Hepatic stellate cell (primary cell): ENCODE results near the gene ARHGAP22.

ENCODE experiments used
- DNase-seq: peaks from one replicate; pipeline ENCODE4 v3.0.0; 2011; ENCODE audit warnings: low spot score

ARHGAP22 gene

DNA sequence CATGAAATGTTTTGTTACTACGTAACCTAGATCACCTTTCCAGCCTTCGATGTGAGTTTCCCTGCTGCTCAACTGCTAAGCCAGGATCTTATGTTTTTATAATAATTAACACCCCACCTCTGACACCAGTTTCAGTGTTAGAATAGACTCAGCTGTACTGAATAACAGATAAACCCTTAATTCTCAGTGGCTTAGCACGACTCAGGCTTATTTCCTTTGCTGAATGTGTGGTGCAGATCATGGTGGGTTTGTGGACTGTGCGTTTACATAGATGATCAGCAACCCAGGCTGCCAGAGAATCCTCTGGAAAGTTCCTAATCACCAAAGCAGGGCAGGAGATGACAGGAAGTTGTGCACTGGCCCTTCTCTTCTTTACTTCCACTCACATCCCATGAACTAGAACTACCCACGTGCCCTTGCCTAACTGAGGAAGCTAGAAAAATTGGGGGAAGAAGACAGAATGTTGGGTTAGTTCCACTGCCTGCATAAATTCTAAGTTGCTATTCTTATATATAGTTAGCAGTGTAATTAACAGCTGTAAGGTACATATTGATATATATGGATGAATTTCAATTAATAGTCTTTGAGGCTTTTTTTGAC is 186.6 kb downstream of the ARHGAP22 start:
- no peak for DNase-seq

DNA sequence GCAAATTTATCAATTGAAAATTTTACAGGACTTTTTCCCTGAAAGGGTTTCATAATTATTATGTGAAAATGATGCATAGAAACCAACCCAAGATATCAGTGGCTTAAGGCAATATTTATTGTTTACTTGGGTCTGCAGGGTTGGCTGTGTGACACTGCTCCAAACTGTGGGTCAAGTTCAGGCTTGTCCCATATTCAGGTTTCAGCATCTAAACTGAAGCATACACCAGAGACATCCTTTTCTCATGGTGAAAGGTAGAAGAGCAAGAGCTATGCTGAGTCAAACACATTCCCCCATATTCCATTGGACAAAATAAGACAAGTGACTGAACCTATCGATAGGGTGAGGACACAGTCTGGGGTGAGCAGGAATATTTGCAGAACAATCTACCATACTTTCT is 187.5 kb downstream of the ARHGAP22 start:
- no peak for DNase-seq

DNA sequence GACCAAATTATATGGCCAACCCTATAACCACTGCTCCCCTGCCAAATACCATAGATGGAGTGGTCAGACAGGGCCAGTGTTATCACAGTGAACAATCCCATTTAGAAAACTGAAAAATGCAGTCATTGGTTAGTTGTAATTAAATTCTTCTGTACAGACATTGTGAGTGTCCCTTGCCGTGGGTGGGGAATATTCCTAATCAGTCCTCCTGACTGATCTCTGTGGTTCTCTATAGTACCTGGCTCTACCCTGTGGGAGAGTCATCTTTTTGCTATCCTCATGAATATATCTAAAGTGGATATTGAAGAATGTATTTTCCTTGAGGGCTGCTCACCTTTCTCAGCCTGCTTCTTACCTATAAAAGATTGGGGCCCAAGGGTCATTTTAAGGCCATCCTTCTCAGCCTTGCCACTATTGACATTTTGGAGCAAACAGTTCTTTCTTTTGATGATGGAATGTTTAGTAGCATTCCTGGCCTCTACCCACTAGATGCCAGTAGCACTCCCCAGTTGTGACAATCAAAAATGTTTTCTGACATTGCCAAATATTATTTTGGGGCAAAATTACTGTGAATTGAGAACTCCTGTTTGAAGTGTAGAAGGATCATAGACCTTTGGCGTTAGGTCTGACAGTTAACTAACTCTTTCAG is 188.2 kb downstream of the ARHGAP22 start:
- no peak for DNase-seq

DNA sequence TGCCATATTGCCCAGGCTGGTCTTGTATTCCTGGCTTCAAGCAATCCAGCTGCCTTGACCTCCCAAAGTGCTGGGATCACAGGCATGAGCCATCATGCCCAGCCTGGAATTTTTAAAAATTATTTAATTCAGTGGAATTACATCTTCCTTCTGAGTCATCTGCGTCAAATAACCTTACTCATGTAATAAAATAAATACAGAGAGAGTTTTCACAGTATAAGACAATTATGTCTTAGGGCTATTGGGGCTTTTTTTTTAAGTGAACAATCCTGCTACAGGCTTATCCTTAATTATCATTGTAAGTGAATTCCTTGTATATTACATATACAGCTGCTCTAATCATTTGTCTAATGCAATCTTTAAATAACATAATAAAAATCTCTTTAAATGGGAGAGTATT is 190.1 kb downstream of the ARHGAP22 start:
- peak; percentile 14 for DNase-seq

DNA sequence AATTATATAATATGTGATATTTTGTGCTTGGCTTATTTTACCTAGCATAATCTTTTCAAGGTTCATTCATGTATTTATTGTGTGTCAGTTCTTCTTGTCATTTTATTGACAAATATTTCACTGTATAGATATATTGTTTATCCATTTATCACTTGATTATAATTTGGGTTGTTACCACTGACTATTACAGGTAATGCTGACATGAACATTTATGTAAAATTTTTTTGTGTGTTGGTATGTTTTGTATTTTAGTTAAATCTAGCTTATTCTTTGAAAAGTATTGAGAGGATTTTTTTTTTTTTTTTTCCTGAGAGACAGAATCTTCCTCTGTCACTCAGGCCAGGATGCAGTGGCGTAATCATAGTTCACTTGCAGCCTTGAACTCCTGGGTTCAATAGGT is 190.7 kb downstream of the ARHGAP22 start:
- no peak for DNase-seq

DNA sequence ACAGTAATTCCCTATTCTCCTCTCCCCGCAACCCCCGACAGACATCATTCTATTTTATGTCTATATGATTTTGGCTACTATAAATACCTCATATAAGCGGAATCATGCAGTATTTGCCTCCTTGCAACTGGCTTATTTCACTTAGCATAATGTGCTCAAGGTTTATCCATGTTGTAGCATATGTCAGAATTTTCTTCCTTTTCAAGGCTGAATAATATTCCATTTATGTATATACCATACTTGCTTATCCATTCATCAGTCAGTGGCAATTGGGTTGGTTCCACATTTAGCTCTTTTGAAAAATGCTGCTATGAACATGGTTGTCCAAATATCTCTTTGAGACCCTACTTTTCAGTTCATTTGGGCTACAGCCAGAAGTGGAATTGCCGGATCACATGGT is 191.9 kb downstream of the ARHGAP22 start:
- DNase-seq: no peak

DNA sequence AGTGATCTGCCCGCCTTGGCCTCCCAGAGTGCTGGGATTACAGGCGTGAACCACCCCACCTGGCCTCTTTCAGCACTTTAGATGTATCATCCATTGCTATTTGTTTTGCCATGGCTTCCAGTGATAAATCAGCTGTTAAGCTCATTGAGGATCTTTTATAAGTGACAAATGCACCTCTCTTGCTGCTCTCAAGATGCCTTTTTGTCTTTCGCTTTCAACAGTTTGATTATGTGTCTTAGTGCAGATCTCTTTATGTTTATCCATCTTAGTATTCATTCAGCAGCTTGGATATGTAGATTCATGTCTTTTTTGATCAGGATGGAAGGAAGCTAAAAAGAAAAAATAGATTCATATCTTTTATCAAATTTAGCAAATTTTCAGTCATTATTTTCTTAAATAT is 192.8 kb downstream of the ARHGAP22 start:
- DNase-seq: no peak

DNA sequence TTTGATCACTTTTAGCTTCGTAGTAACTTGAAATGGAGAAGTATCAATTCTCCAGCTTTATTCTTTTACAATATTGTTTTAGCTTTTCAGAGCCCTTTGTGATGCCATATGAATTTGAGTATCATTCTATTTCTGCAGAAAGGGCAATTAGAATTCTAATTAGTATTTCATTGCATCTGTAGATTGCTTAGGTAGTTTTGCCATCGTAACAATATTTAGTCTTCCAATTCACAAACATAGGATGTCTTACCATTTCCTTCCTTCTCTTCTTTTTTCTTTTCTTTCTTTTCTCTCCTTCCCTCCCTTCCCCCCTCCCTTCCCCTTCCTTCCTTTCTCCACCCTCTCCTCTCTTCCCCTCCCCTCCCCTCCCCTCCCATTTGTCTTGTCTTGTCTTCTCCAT is 193.4 kb downstream of the ARHGAP22 start:
- DNase-seq: no peak

DNA sequence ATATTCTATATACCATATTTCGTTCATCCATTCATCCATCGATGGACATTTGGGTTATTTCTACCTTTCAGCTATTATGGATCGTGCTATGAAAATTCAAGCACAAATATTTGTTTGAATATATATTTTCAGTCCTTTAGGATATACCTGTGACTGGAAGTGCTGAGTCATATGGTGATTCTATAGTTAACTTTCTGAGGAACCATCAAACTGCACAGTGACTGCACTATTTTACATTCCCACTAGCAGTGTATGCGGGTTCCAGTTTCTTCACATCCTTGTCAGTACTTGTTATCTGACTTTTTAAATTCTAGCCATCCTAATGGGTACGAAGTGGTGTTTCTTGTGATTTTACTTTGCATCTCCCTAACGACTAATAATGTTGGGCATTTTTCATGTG is 194.4 kb downstream of the ARHGAP22 start:
- DNase-seq: no peak

DNA sequence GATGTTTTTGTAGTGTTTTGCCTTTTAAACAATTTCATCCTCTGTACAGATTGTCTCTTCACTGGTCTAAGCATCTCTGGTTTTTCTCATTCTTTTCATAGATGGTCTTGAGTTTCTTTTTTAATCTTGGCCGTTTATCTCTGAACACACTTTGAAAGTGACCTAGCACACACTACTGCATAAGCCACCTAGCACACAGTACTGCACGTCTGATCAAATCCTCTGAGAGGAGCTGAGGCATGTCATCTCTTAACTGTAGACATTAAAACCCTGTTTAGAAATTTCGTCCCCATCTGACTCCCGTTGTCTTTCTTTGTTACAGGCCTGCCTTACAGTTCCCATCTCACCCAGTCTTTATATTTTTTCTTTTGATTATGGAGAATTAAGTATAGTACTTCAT is 198.2 kb downstream of the ARHGAP22 start:
- no peak for DNase-seq

DNA sequence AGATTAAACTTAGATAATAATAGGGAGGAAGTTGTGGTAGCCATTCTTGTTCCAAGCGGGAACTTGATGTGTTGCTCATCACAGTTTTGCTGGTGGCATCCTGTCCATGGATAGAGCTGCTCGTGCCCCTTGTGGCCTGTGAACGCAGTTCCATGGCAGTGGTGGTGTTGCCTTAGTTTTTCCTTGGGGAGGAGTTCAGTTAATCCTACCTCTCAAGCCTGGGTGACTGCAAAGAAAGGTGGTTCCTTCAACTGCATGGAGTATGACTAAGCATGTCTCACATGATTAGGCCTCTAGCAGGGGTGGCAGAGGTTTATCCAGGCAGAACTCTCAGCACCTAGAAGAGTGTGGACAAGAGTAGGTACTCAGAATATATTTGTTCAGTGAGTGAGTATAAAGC is 198.7 kb downstream of the ARHGAP22 start:
- DNase-seq: no peak

DNA sequence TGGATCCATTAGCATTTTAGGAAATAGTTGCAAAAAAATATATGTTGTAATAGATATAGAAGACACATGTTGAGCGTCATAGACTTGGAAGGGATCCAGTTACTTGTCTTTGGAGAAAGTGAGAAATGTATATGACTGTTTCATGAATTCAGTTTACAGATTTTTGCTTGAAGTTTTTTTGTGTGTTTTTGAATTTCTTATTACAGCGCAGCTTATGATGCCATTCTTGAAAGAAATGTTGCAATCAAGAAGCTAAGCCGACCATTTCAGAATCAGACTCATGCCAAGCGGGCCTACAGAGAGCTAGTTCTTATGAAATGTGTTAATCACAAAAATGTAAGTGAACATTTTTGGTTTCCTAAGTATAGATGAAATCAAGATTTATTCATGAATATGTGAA is 200.2 kb downstream of the ARHGAP22 start:
- no peak for DNase-seq

DNA sequence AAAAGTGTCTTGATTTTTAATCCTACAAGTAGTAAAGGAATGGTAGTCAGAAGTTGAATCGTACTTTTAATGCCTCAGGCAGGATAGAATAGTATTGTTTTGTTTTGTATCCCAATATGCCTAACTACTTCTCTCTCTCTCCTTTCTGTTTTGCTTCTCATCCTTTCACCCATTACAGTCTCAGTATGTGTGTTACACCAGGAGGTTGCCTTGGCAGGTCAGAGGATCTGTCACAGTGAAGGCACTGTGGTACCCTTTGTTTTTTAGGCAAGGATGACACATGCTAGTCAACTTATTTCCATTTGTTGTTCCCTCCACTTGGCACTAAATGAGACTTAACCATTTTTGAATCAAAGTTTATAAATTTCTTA is 204.0 kb downstream of the ARHGAP22 start:
- DNase-seq: no peak

DNA sequence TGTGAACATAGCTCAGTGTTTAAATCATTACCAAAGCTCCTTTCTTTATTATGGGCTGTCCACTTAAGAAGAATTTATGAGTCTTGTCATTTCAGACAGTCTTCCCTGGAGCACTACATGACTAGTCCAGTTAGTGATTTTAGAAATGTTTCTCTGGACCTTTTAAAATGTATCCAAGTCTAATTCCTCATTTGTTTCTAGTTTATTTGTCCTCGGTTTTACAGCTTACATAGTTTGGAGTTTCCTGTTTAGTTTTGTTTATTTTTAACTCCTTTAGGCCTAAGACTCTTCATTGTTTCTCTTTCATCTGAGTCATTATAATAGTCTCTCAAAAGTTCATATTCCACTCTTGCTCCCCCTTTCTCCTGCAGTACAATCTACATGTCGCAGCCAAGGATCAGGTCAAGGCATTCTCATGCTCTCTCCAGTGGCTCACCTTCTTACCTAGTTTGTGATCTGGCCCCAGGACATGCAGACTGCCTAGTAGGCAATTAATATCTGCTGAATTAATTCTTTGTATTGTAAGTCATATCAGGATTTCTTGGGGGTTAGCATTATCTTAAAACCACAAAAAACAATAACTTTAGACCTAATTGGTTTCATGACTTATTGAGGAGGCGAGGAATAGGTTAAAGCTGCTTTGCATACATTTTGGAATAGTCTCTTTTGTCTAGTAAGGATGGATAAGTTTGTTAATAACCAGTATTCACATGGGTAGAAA is 204.6 kb downstream of the ARHGAP22 start:
- no peak for DNase-seq

DNA sequence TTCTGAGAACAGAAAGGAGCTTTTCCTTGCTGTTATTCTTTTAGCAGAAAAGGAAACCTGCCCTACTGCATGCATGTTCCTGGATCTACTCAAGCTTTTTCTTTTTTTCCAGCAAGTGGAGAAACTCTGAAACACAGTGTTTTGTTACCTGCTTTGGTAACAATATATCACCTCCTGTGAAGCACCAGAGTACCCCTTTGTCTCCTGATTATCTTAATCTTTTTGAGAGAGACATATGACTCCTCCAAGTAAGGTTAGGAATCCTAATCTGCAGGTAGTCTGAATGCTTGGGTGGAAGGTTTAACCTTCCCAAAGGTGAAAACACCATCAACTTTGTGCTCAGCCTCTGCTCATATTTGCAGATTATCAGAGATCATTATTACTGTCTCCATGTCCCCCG is 205.3 kb downstream of the ARHGAP22 start:
- no peak for DNase-seq

DNA sequence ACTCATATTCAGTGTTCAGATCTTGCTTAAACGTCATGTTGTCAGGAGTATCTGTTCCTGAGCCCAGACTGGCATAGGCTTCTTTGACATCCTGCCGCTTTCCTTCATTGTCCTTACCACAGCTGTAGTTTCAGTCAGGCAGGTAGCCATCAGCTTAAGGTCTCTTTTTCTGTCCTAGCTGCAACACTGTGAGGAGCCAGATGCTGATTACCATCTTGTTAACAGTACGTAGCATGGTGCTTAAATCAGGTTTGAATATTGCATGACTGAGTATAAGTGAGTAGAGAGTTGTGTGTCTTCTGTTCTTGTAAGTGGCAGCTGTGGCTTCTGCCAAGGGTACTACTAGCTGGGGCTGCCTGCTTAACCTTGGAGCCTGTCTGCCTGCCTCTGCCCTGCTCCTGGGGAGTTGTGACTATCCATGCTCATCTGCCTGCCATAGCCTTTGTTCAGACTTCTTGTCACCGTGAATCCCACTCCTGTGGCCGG is 205.8 kb downstream of the ARHGAP22 start:
- DNase-seq: no peak

DNA sequence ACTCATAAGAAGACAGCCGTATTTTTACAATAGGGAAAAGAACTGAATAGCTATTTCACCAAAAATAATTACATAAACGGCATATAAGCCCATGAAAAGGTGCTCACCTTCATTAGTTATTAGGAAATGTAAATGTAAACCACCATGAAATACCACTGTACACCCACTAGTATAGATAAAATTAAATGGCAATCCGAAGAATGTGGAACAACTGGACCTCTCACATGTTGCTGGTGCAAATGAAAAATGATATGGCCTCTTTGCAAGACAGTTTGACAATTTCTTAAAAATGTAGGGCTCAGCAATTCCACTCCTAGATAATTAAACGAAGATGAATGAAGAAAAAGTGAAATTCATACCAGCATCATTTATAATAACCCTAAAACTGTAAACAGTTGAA is 206.6 kb downstream of the ARHGAP22 start:
- no peak for DNase-seq
